Activated CD4-positive, alpha-beta T cell treated with anti-CD3 and anti-CD28 coated beads, Interleukin-2, amount 50 U/mL, for 16 hours (primary cell): Measurements from ENCODE around the gene SHF.

Experiments used
- DNase-seq: peaks from one replicate; pipeline ENCODE4 v3.0.0-alpha.2; 2020

Gene SHF

GRCh38 chr15:45198337-45199135, 10.8 kb upstream of the SHF start:
- DNase-seq = peak; percentile 93

GRCh38 chr15:45197512-45197911, 9.7 kb upstream of the SHF start:
- DNase-seq = no peak

- DNase-seq = no peak
Measured at GRCh38 chr15:45187578-45187893, 230 bp downstream of the SHF start.

GRCh38 chr15:45186771-45187577, 792 bp downstream of the SHF start:
- DNase-seq = no peak

DNA sequence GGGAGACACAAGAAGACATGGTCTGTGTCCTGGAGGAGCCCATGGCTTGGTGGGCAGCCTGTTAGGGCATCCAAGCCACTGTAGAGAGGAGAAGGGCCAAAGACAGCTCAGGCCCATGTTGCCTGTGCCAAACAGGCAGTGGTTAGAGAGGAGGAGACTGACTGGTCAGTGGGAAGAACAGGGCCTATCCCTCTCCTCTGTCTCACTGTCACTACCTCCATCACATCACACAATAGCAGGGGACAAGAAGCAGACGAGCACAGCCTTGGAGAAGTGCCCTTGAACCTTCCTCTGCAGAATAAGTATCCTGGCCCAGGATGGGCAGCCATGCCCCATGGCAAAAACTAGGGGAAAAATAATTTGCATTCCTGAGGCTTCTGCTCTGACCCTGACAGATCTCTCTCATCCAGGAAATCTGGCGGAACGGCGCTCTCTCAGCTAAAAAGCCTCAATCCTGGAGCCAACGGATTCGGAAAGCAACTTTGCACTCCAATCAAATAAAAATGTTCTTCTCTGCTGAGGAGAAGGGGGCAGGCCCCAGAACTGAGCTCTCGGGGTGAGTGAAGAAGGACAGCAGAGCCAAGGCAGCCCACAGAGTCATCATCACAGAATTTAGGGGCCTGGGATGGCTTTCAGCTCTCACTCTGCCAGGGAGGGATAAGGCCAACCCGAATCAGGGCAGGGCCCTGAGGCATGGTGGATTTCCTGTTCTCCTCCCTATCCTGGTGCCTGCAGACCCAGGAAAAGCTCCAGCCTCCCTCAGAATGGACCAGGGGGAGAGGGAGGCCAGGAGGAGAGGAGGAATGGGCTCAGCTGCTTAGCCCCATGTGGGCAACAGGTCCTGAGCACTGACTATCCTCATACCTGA, 1.6 kb downstream of the SHF start:
- DNase-seq = no peak

- DNase-seq = no peak
Measured at GRCh38 chr15:45185069-45185779, 2.5 kb downstream of the SHF start.

DNA sequence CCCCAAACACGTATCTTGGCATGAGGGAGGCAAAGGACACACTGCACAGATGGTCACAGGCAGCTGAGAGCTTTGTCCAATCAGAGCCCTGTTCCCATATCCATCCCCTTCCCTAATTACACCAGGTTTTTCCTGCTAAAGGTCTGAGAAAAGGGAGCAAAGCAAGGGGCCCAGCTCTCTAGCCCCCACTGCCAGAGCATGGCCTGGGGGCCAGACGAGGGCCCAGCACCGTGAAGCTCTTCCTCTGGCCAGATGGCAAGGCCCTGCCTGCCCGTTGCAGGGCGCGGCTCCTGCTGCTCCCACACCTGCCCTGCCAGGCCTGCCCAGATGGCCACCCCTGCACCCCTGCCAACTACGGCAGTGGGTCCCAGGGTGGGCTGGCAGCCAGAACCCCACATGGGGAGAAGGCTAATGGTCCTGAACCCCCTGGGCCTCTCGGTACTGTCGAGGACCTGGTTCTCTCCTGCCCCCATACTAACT, 3.2 kb downstream of the SHF start:
- DNase-seq = no peak

GRCh38 chr15:45183511-45183910, 4.3 kb downstream of the SHF start:
- DNase-seq = no peak

DNA sequence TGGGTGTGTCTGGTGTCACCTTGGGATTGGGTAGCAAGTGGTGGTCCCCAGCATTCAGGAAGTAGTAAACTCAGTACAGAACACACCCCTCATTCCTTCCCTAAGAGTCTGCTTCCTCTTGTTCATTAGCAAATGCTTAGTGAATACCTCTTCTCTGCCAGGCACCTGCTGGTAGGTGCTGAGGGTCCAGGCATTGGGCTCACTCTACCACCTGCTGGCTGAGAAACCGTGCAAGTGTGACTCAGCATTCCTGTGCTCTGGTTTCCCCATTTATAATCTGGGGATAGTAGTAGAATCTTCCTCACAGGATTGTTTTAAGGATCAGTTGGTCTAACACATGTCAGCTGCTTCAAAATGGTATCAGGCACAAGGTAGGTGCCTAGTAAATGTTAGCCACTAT, 4.8 kb downstream of the SHF start:
- no peak for DNase-seq

DNA sequence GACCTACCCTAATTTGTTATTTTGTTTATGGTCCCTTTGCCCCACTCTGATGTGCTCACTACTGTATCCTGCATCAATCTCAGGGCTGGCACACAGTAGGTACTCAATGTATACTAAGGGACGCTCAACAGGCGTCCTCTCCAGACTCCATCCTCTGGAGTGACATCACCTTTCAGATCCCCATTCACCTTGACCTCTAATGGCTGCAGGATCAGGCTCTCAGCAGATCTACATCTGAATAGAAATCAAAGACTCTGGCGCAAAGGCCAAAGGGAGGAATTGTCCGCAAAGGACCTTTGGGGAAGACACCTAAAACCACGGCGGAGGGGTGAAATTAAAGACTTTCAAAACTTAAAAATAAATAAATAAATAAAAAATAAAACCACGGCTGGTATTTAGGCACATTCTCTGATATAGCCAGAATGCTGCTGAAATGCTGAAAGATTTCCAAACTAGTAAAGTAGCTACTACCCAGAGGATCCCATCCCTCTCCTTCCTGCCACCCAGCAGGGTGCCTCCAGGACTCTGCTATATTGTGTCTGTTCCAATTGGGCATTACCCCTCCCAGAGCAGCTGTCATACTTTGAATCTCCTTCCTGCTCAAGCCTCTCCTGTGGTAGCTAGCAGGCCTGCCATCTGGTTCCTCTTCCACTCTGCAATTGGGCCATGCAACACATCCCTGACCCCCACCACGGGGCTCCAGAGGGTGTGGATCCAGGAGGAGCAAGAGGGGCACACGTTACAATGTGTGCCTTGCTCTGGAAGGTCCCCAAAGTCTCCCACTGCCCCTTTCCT, 6.1 kb downstream of the SHF start:
- DNase-seq = no peak

DNA sequence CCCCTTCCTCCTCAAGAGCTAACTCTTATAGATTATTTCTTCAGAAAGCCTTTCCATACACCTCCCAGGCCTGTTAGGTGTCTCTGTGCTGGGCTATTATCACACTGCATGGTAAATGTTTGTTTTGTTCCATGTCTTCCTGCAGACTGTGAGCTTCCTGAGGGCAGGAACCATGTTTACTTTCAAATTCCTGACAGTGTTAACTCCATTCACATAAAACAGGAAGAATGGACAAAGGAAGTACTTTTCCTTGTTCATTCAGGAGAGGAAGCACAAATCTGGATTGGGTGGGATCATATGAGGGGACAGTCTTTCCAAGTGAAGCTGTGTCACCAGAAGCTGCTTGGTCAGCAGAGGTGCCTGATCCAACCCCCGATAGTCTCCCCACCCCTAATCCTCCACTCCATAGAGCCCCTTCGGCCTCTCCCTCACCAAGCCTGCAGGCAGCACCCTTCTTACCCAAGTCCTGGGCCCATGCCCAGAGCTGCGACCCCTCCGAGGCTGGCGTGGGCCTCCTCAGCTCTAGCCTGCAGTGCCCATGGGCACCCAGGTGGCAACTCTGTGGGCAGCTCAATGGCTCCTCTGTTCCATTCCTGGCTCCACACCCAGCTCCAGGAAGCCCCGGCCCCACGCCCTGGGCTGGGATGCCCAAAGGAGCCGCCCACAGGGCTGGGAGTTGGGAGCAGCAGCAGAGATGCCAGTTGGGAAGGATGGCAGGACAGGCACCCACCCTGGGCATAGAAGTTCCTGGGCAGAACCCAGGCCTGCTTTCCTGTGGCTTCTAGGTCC, 6.9 kb downstream of the SHF start:
- no peak for DNase-seq

DNA sequence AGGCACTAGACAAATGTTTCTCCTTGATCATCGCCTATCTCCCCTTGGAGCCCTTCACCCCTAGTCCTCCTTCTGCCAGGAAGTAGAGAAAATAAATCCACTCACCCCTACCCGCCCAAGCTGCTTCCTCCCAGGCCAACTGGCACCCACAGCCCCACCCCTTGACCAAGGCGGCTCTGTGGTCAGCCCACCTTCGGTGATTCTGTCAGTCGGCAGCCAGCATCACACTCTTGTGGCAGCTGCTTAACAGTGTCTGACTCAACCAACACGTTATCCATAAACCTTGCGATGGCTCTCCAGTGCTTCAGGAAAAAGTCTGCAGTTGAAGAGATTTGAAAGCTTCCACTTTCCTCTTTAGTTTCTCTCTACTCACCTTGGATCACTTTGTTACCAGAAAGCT, 7.6 kb downstream of the SHF start:
- DNase-seq = peak; percentile 37

DNA sequence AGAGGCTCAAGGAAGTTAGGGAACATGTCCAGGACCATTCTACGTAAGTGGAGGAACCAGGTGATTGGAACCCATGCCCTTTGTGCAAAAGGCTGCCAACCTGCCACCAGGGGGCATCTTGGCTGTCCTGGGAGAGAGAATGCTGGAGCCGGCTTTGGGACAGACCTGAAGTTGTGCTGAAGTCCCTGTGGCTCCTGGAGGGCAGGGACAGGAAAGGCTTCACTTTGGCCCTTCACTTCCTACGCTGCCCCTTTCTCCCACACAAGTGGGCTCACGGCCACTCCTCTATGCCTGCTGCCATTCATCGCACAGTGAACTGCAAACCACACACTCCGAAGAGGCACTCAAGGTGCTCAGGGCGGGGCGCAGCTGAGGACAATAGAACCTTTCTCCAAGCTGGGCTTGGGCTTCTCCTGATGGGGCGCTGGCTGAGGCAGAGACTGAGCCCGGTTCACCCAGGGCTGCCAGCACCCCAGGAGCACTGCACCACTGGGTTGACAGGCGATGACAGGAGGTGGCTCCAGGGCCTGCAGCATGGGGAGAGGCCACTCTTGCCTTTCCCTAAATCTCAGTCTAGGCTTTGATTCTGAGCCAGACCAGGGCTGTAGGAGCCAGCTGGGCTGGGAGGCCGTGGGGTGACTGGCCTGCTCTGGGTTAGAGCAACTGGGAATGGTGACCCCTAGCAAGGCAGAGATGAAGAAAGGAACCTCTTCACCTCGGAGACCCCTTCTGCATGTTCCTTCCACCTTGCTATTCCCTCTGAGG, 8.4 kb downstream of the SHF start:
- DNase-seq = peak; percentile 46

DNA sequence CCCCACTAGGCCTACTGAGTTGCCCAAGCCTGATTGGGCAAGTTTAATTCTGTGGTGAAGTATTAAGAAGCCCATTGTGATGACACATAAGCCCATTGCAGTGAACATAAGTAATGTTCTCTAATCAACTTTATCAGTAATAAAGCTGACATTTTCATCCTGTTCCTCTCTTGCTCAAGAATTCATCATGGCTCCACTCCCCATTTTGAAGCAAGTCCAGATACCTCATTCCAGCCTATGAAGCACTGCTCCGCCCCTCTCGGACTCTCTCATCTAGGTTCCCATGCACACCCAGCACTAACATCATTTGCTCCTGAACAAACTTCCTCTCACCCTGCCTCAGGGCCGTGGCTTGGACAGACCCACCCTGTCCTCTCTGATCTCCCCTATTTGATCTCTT, 10.5 kb downstream of the SHF start:
- no peak for DNase-seq

- no peak for DNase-seq
Measured at GRCh38 chr15:45174577-45174976, 13.2 kb downstream of the SHF start.

- DNase-seq = no peak
Measured at GRCh38 chr15:45174069-45174468, 13.7 kb downstream of the SHF start.

DNA sequence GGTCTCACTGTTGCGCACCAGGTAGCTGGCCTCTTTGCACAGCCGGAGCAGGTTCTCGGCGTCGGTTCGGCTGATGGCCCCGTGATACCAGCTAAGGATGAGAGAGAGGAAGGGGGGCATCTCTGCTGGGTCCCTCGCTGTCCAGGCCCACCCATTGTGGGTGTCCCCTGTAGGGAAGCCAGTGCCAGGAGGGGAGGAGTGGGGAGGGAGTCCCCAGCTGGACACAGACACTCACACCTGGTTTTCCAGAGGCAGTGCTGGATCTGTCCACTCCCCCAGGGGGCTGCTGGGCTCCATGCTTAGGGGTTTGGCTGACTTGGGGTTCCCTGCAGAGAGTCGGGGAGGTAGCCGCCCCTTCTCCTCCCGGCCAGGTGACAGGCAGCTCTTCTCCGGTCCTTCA, 15.9 kb downstream of the SHF start:
- no peak for DNase-seq

- no peak for DNase-seq
Measured at GRCh38 chr15:45169608-45170480, 17.9 kb downstream of the SHF start.
